Measurements from ENCODE around the gene PARP1. TPM values are rescaled to one million over a fixed set of nuclear protein-coding genes. Genes with fewer than 3 reads are reported as not detected.

PARP1 gene
- total and polyA plus RNA-seq, 12 donors: 15.3 to 150 (median 70.6) TPM

- Histone ChIP-seq H3K27ac (no peak overlapping the region), H3K4me3 (no peak overlapping the region), H3K36me3 (replicated peaks in 1 of 2) (no peaks in the 10 kb centered on the region), H3K9me3 (replicated peaks in 1 of 3) (no peaks in the 10 kb centered on the region), H3K4me1 (replicated peaks in 1 of 2) (no peaks in the 10 kb centered on the region), H3K27me3 (no peaks in the 10 kb centered on the region)
- 58 to 67% (median 63%) methylated on average over 8 of the region's 8 CpGs for WGBS, 4 donors
- intact Hi-C loops (cut with DNase I): no loop called here
- TF ChIP-seq CTCF (IDR thresholded peaks at IDR 0.05): no peak
- DNase-seq: no peak
These were observed 70.5 kb downstream of the PARP1 start for GRCh38 chr1:226337276-226337875.

GRCh38 chr1:226335661-226336060 lies 72.2 kb downstream of the PARP1 start:
- Histone ChIP-seq H3K27me3 (no peaks in the 10 kb centered on the region), H3K27ac (no peak overlapping the region), H3K9me3 (replicated peaks in 1 of 3) (no peaks in the 10 kb centered on the region), H3K36me3 (replicated peaks in 1 of 2) (no peaks in the 10 kb centered on the region), H3K4me3 (no peak overlapping the region), H3K4me1 (replicated peaks in 1 of 2) (no peaks in the 10 kb centered on the region)
- no peak for TF ChIP-seq POLR2A (IDR thresholded peaks at IDR 0.05)
- no peak for TF ChIP-seq CTCF (IDR thresholded peaks at IDR 0.05)
- 57 to 66% (median 61%) methylated on average over 1 of the region's 1 CpG for WGBS, 4 donors
- no peak for DNase-seq
- intact Hi-C loops (cut with DNase I): no loop called here

GRCh38 chr1:226332947-226333346 lies 74.9 kb downstream of the PARP1 start:
- WGBS, 4 donors: 38 to 49% (median 42%) methylated on average over 2 of the region's 2 CpGs
- H3K27ac ChIP-seq: no peak overlapping the region
- H3K36me3 ChIP-seq (replicated peaks in 1 of 2): no peaks in the 10 kb centered on the region
- H3K27me3 ChIP-seq: no peaks in the 10 kb centered on the region
- no peaks in the 10 kb centered on the region for H3K9me3 ChIP-seq (replicated peaks in 1 of 3)
- intact Hi-C loops (cut with DNase I): loop anchor here (5.0 kb wide), 1 partner anchor 206 kb away; no protein-coding TSS in a partner anchor
- no peak overlapping the region for H3K4me3 ChIP-seq
- no peak for DNase-seq
- H3K4me1 ChIP-seq (replicated peaks in 1 of 2): no peaks in the 10 kb centered on the region
- no peak for TF ChIP-seq POLR2A (IDR thresholded peaks at IDR 0.05)
- no peak for TF ChIP-seq CTCF (IDR thresholded peaks at IDR 0.05)

- WGBS, 4 donors: 80 to 93% (median 85%) methylated on average over 3 of the region's 3 CpGs
- no peak for TF ChIP-seq POLR2A (IDR thresholded peaks at IDR 0.05)
- no peak for TF ChIP-seq CTCF (IDR thresholded peaks at IDR 0.05)
- no peaks in the 10 kb centered on the region for H3K9me3 ChIP-seq (replicated peaks in 1 of 3)
- DNase-seq: no peak
- H3K27me3 ChIP-seq: no peaks in the 10 kb centered on the region
- H3K36me3 ChIP-seq (replicated peaks in 1 of 2): no peaks in the 10 kb centered on the region
- intact Hi-C loops (cut with DNase I): loop anchor here in 1 of 2 donors (10.0 kb wide), 1 partner anchor 124 kb away; no protein-coding TSS in a partner anchor
- no peak overlapping the region for H3K27ac ChIP-seq
- no peak overlapping the region for H3K4me3 ChIP-seq
- H3K4me1 ChIP-seq (replicated peaks in 1 of 2): no peaks in the 10 kb centered on the region
These were observed 78.7 kb downstream of the PARP1 start for GRCh38 chr1:226329237-226329636.
